Transverse colon (tissue), 4 donors: ENCODE measurements around the gene KLHL17.

ENCODE experiments used
- POLR2A ChIP-seq: fragments of 450-650 bp; IDR thresholded peaks from one replicate; pipeline ENCODE4 v1.6.1; 2016; ENCODE audit warnings: antibody characterized with exemption, mild to moderate bottlenecking, moderate library complexity
- POLR2AphosphoS5 ChIP-seq, 3 donors: sonication (generic); formaldehyde crosslinking; IDR thresholded peaks; one replicate each; pipeline ENCODE4 v1.6.1; 2016; ENCODE audit warnings: antibody characterized with exemption in 3 of 3
- TF ChIP-seq, protein P1 (sequence below), 5 experiments: fragments of 200-600 bp in 3 of 5; fragments of 450-650 bp in 2 of 5; sonication (generic) in 3 of 5; IDR thresholded peaks; 1 replicate in 2 of 5; 2 replicates in 3 of 5; pipeline ENCODE4 v1.5.1; 2016 to 2017; ENCODE audit warnings: antibody characterized with exemption in 5 of 5, inconsistent platforms in 3 of 5, mild to moderate bottlenecking in 2 of 5, moderate library complexity in 1 of 5

DNA sequence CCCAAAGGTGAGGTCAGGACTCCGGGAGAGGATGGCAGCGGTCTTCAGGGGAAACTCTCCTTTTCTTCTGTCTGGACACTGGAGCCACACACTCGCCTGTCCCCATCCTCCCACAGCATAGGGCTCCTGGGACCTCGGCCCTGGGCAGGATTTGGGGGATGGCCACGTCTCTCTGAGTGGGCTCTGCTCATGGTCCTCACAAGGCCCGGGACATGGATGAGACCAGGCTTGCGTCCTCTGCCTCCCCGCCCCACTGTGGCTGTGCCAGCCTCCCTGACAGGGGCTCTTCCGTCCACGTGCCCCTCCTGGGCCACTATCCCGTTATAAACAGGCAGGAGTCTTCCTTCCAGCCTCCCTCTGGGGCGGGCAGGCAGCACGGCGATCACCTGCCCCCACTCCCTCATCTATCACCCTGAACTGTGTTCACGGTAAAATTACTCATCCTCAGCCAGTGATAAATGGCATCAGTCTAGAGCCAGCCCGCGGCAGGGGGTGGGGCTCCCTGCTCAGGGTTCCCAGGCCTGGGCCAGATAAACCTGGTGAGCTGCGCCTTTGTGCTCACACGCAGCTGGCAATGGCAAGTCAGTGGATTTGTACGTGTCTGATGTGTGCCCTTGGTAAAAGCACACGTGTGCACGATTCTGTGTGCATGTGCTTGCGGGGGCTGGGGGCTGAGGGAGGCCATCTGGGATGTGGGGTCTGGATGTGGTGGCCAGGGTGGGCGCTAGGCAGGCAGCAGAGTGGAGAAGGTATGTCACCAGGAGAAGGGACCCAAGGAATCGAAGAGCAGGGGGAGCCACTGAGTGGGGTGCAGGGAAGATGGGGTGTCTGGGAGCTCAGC lies 49.3 kb upstream of the KLHL17 start:
- TF ChIP-seq, protein P1, sequence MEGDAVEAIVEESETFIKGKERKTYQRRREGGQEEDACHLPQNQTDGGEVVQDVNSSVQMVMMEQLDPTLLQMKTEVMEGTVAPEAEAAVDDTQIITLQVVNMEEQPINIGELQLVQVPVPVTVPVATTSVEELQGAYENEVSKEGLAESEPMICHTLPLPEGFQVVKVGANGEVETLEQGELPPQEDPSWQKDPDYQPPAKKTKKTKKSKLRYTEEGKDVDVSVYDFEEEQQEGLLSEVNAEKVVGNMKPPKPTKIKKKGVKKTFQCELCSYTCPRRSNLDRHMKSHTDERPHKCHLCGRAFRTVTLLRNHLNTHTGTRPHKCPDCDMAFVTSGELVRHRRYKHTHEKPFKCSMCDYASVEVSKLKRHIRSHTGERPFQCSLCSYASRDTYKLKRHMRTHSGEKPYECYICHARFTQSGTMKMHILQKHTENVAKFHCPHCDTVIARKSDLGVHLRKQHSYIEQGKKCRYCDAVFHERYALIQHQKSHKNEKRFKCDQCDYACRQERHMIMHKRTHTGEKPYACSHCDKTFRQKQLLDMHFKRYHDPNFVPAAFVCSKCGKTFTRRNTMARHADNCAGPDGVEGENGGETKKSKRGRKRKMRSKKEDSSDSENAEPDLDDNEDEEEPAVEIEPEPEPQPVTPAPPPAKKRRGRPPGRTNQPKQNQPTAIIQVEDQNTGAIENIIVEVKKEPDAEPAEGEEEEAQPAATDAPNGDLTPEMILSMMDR (IDR thresholded peaks at IDR 0.05): no peak
- TF ChIP-seq POLR2A (no peak), POLR2AphosphoS5 (IDR thresholded peaks at IDR 0.05) (no peak)
